Upper lobe of right lung (tissue), 1 donor: ENCODE measurements around the gene PTPRQ. TPM values are rescaled to one million over a fixed set of nuclear protein-coding genes. Genes with fewer than 3 reads are reported as not detected.

Experiments used
- ATAC-seq: fragments of 200-7000 bp; cut with Tn5 transposase; one replicate; pipeline ENCODE4 v1.9.1; 2020; ENCODE audit warnings: mild to moderate bottlenecking, moderate library complexity
- DNase-seq: peaks from one replicate; pipeline ENCODE4 v3.0.0-alpha.2; 2020
- H3K27ac ChIP-seq: fragments of 200-600 bp; one replicate; pipeline ENCODE4 v1.8.0; 2022
- H3K27me3 ChIP-seq: fragments of 200-600 bp; one replicate; pipeline ENCODE4 v1.8.0; 2022; ENCODE audit warnings: mild to moderate bottlenecking
- H3K36me3 ChIP-seq: fragments of 200-600 bp; one replicate; pipeline ENCODE4 v1.8.0; 2022
- H3K4me1 ChIP-seq: fragments of 200-600 bp; one replicate; pipeline ENCODE4 v1.8.0; 2022
- H3K4me3 ChIP-seq: fragments of 200-600 bp; one replicate; pipeline ENCODE4 v1.8.0; 2022; ENCODE audit warnings: mild to moderate bottlenecking
- H3K9me3 ChIP-seq: fragments of 200-600 bp; one replicate; pipeline ENCODE4 v1.8.0; 2022
- intact Hi-C: fragments of 100-400 bp; cut with DNase I; formaldehyde crosslinking; loops from one replicate; pipeline ENCODE4 v1.11.0; 2022
- total RNA-seq: library from RNA; stranded (reverse); fragmentation: NEBNext Ultra II Directional; extraction: Animal tissue kit (Norgen Biotek cat#: 25700); gene quantifications from one replicate; pipeline ENCODE4 v1.2.1, GENCODE V29; 2021
- TF ChIP-seq, protein P1 (sequence below): fragments of 200-600 bp; IDR thresholded peaks from one replicate; pipeline ENCODE4 v1.8.0; 2022; ENCODE audit warnings: antibody characterized with exemption
- donor health status: DM: no; HTN: yes; CAD: no; lungs with severe emphysema.

The PTPRQ gene
- total RNA-seq, 1 donor from 2014 or later, result 9.8 TPM

DNA sequence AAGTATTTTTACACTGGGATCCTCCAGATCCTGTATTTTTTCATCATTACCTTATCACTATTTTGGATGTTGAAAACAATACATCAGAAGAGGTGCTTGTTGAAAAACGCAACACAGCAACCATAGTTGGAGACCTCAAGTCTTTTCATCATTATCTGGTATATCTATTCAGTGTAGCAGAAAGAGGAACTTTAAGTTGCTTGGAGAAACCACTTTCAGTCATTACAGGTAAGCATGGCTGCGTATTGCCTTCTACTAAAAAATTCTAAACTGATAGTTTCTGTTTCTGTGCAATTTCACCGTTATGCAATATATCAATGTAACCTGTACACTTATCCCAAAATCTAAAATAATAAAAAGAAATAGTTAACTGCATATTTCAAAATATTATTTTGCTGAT is 32.2 kb upstream of the PTPRQ start:
- H3K27ac ChIP-seq, result no peak overlapping the region
- DNase-seq (no peak), ATAC-seq (no peak)
- no peaks in the 10 kb centered on the region for H3K36me3 ChIP-seq
- no peaks in the 10 kb centered on the region for H3K27me3 ChIP-seq
- TF ChIP-seq, protein P1, sequence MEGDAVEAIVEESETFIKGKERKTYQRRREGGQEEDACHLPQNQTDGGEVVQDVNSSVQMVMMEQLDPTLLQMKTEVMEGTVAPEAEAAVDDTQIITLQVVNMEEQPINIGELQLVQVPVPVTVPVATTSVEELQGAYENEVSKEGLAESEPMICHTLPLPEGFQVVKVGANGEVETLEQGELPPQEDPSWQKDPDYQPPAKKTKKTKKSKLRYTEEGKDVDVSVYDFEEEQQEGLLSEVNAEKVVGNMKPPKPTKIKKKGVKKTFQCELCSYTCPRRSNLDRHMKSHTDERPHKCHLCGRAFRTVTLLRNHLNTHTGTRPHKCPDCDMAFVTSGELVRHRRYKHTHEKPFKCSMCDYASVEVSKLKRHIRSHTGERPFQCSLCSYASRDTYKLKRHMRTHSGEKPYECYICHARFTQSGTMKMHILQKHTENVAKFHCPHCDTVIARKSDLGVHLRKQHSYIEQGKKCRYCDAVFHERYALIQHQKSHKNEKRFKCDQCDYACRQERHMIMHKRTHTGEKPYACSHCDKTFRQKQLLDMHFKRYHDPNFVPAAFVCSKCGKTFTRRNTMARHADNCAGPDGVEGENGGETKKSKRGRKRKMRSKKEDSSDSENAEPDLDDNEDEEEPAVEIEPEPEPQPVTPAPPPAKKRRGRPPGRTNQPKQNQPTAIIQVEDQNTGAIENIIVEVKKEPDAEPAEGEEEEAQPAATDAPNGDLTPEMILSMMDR, result no peak
- H3K9me3 ChIP-seq, result no peaks in the 10 kb centered on the region
- H3K4me1 ChIP-seq, result no peaks in the 10 kb centered on the region
- no peak overlapping the region for H3K4me3 ChIP-seq
- intact Hi-C loops, result no loop called here

DNA sequence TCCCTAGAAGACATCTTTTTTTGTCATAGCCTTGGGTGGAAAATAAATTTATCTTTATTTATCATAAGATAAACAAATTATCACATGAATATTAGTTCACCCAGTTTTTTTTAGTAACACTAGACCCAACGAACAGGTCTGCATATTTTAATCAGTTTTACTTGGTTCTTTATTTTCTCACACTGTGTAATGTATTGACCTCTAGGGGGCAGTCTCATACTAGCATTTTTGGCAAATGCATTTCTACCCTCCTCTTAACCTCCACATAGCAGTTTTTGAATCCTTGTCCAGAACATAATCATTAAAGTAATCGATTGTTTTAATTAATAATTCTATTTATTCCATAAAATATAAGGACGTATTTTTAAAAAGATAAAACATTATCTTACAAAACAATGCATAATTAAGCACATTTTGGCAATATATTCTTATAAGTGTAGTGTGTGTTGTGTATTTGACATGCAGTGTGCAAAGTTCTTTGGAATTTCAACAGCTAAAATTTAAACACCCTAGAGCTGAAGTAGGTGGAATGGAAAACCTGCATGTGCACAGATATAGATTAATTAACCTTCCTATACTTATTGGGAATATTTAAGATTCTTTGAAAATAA is 31.6 kb upstream of the PTPRQ start:
- Histone ChIP-seq H3K9me3 (no peaks in the 10 kb centered on the region), H3K27ac (no peak overlapping the region), H3K4me3 (no peak overlapping the region), H3K36me3 (no peaks in the 10 kb centered on the region), H3K27me3 (no peaks in the 10 kb centered on the region), H3K4me1 (no peaks in the 10 kb centered on the region)
- TF ChIP-seq, protein P1, result peak; percentile 85
- ATAC-seq, result peak; percentile 82
- intact Hi-C loops, result no loop called here
- no peak for DNase-seq

GRCh38 chr12:80413462-80413861 is 30.6 kb upstream of the PTPRQ start:
- no peaks in the 10 kb centered on the region for H3K4me1 ChIP-seq
- no peaks in the 10 kb centered on the region for H3K36me3 ChIP-seq
- TF ChIP-seq, protein P1, result no peak
- intact Hi-C loops, result no loop called here
- H3K4me3 ChIP-seq, result no peak overlapping the region
- no peaks in the 10 kb centered on the region for H3K9me3 ChIP-seq
- H3K27me3 ChIP-seq, result no peaks in the 10 kb centered on the region
- H3K27ac ChIP-seq, result no peak overlapping the region
- DNase-seq (no peak), ATAC-seq (no peak)

DNA sequence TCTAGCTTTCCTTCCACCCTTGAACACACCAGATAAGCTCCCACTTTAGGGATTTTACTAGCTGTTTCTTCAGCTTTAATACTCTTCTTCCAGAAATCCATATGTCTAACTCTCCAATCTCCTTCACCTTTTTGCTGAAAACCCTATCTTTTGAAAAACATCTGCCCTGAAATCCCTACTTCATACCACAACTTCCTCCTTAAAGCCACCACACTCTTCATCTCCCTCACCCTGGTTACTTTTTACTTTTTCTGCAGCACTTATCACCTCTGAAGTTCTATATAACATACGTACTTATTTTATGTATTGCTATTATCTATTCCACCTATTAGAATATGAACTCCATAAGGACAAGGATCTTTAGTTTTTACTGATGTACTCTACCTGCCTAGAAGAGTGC is 28.6 kb upstream of the PTPRQ start:
- DNase-seq (no peak), ATAC-seq (no peak)
- intact Hi-C loops, result no loop called here
- Histone ChIP-seq H3K27ac (no peak overlapping the region), H3K4me1 (peaks cover 8% of the 10 kb centered on the region), H3K27me3 (no peaks in the 10 kb centered on the region), H3K9me3 (no peaks in the 10 kb centered on the region), H3K36me3 (no peaks in the 10 kb centered on the region), H3K4me3 (no peak overlapping the region)
- TF ChIP-seq, protein P1, result no peak

GRCh38 chr12:80419644-80420043 is 24.4 kb upstream of the PTPRQ start:
- TF ChIP-seq, protein P1, result no peak
- peak; percentile 46 for ATAC-seq
- intact Hi-C loops, result no loop called here

GRCh38 chr12:80420075-80420474 is 24.0 kb upstream of the PTPRQ start:
- Histone ChIP-seq H3K9me3 (no peaks in the 10 kb centered on the region), H3K27me3 (no peaks in the 10 kb centered on the region), H3K4me3 (no peak overlapping the region), H3K4me1 (peaks cover 8% of the 10 kb centered on the region), H3K36me3 (no peaks in the 10 kb centered on the region), H3K27ac (no peak overlapping the region)
- intact Hi-C loops, result no loop called here
- no peak for DNase-seq
- ATAC-seq, result no peak
- TF ChIP-seq, protein P1, result no peak

More at GRCh38 chr12:80419644-80420043, 24.4 kb upstream of the PTPRQ start:
- H3K27me3 ChIP-seq, result no peaks in the 10 kb centered on the region
- H3K27ac ChIP-seq, result no peak overlapping the region
- H3K4me1 ChIP-seq, result peaks cover 8% of the 10 kb centered on the region
- H3K36me3 ChIP-seq, result no peaks in the 10 kb centered on the region
- no peaks in the 10 kb centered on the region for H3K9me3 ChIP-seq
- no peak overlapping the region for H3K4me3 ChIP-seq
- DNase-seq, result no peak
